H9 (cell line): Measurements from ENCODE around the gene CSNK1E. TPM values are rescaled to one million over a fixed set of nuclear protein-coding genes. Genes with fewer than 3 reads are reported as not detected.
A peak's percentile ranks its signal among the peaks of the same experiment; 100 is the strongest.

Source experiments
- DNase-seq: peaks from one replicate; pipeline ENCODE4 v3.0.0-alpha.2; 2017
- H2AFZ ChIP-seq: one replicate; pipeline ENCODE4 v1.6.1; 2013; ENCODE audit warnings: mild to moderate bottlenecking, low read length, control low read depth, moderate library complexity
- H2AK5ac ChIP-seq: 2 replicates; pipeline ENCODE4 v1.6.1; 2013; ENCODE audit warnings: low read length, control low read depth, mixed read lengths; ENCODE audit not compliant: insufficient read length
- H2BK120ac ChIP-seq: one replicate; pipeline ENCODE4 v1.6.1; 2013; ENCODE audit warnings: low read depth, mild to moderate bottlenecking, low read length, control low read depth, inconsistent platforms; ENCODE audit not compliant: poor library complexity, severe bottlenecking
- H2BK12ac ChIP-seq: 2 replicates; pipeline ENCODE4 v1.6.1; 2013; ENCODE audit warnings: low read length, control low read depth, mixed read lengths, low read depth; ENCODE audit not compliant: insufficient read length
- H2BK15ac ChIP-seq: 2 replicates; pipeline ENCODE4 v1.6.1; 2013; ENCODE audit warnings: low read depth, low read length, control low read depth
- H2BK20ac ChIP-seq: one replicate; pipeline ENCODE4 v1.6.1; 2013; ENCODE audit warnings: low read depth, mild to moderate bottlenecking, low read length, control low read depth, inconsistent platforms; ENCODE audit not compliant: poor library complexity, severe bottlenecking
- H2BK5ac ChIP-seq: 2 replicates; pipeline ENCODE4 v1.6.1; 2013; ENCODE audit warnings: low read length, control low read depth, mixed read lengths; ENCODE audit not compliant: insufficient read length
- H3K14ac ChIP-seq: 2 replicates; pipeline ENCODE4 v1.6.1; 2013; ENCODE audit warnings: low read length, control low read depth; ENCODE audit not compliant: insufficient read depth
- H3K18ac ChIP-seq: 2 replicates; pipeline ENCODE4 v1.6.1; 2013; ENCODE audit warnings: low read depth, mild to moderate bottlenecking, mixed read lengths, low read length, control low read depth; ENCODE audit not compliant: insufficient read length
- H3K23ac ChIP-seq: 2 replicates; pipeline ENCODE4 v1.6.1; 2013; ENCODE audit warnings: low read length, control low read depth, mixed read lengths, low read depth; ENCODE audit not compliant: insufficient read length
- H3K23me2 ChIP-seq: 2 replicates; pipeline ENCODE4 v1.6.1; 2013; ENCODE audit warnings: low read depth, mild to moderate bottlenecking, mixed read lengths, low read length, control low read depth; ENCODE audit not compliant: insufficient read length, poor library complexity, severe bottlenecking
- H3K27ac ChIP-seq: 2 replicates; pipeline ENCODE4 v1.5.1; 2013; ENCODE audit warnings: low read length, control low read depth, mixed read lengths, low read depth; ENCODE audit not compliant: insufficient read length
- H3K27me3 ChIP-seq: 2 replicates; pipeline ENCODE4 v1.6.1; 2013; ENCODE audit warnings: low read length, control low read depth, inconsistent platforms; ENCODE audit not compliant: insufficient read depth
- H3K4ac ChIP-seq: 2 replicates; pipeline ENCODE4 v1.6.1; 2013; ENCODE audit warnings: low read depth, mild to moderate bottlenecking, control low read depth, inconsistent platforms, low read length, moderate library complexity
- H3K4me1 ChIP-seq: 2 replicates; pipeline ENCODE4 v1.6.1; 2013; ENCODE audit warnings: low read length, control low read depth, inconsistent platforms; ENCODE audit not compliant: insufficient read depth
- H3K4me2 ChIP-seq: 2 replicates; pipeline ENCODE4 v1.6.1; 2013; ENCODE audit warnings: low read length, control low read depth, mixed read lengths; ENCODE audit not compliant: insufficient read length, insufficient read depth
- H3K56ac ChIP-seq: 2 replicates; pipeline ENCODE4 v1.6.1; 2013; ENCODE audit warnings: low read depth, mild to moderate bottlenecking, mixed read lengths, low read length, control low read depth; ENCODE audit not compliant: insufficient read length
- H3K79me1 ChIP-seq: 2 replicates; pipeline ENCODE4 v1.6.1; 2013; ENCODE audit warnings: low read depth, mild to moderate bottlenecking, moderate library complexity, low read length, control low read depth, inconsistent platforms; ENCODE audit not compliant: insufficient read depth, poor library complexity, severe bottlenecking
- H3K79me2 ChIP-seq: 2 replicates; pipeline ENCODE4 v1.6.1; 2013; ENCODE audit warnings: low read length, control low read depth, inconsistent platforms; ENCODE audit not compliant: insufficient read depth
- H3K9ac ChIP-seq: 2 replicates; pipeline ENCODE4 v1.6.1; 2013; ENCODE audit warnings: low read length, control low read depth, mixed read lengths; ENCODE audit not compliant: insufficient read length; ENCODE audit errors: extremely low read depth
- H3K9me3 ChIP-seq: one replicate; pipeline ENCODE4 v1.6.1; 2013; ENCODE audit warnings: low read depth, low read length, inconsistent platforms; ENCODE audit not compliant: control insufficient read depth
- H3T11ph ChIP-seq: one replicate; pipeline ENCODE4 v1.6.1; 2013; ENCODE audit warnings: mild to moderate bottlenecking, low read length, control low read depth, inconsistent platforms
- H4K20me1 ChIP-seq: one replicate; pipeline ENCODE4 v1.6.1; 2013; ENCODE audit not compliant: control insufficient read depth, insufficient read length, insufficient read depth
- H4K5ac ChIP-seq: 2 replicates; pipeline ENCODE4 v1.6.1; 2013; ENCODE audit warnings: low read depth, mild to moderate bottlenecking, mixed read lengths, low read length, control low read depth; ENCODE audit not compliant: insufficient read length
- H4K8ac ChIP-seq: replicated peaks from 2 replicates; pipeline ENCODE4 v1.6.1; 2013; ENCODE audit warnings: low read length, control low read depth, mixed read lengths, low read depth; ENCODE audit not compliant: insufficient read length
- H4K91ac ChIP-seq: 2 replicates; pipeline ENCODE4 v1.6.1; 2013; ENCODE audit warnings: low read depth, mild to moderate bottlenecking, moderate library complexity, mixed read lengths, low read length, control low read depth; ENCODE audit not compliant: insufficient read length
- H3K27ac Mint-ChIP-seq, 3 experiments: 2 replicates in 2 of 3; 3 replicates in 1 of 3; pipeline ENCODE4 v1.8.0; 2020 to 2021; ENCODE audit warnings: mixed read lengths in 3 of 3, mild to moderate bottlenecking in 1 of 3, moderate library complexity in 1 of 3
- H3K27me3 Mint-ChIP-seq: 2 replicates; pipeline ENCODE4 v1.8.0; 2021; ENCODE audit warnings: low read depth, mild to moderate bottlenecking, moderate library complexity, mixed read lengths
- H3K36me3 Mint-ChIP-seq, 3 experiments: 2 replicates in 2 of 3; 3 replicates in 1 of 3; pipeline ENCODE4 v1.8.0; 2020 to 2021; ENCODE audit warnings: low read depth in 3 of 3, mixed read lengths in 3 of 3; ENCODE audit not compliant: insufficient read depth in 1 of 3
- H3K4me1 Mint-ChIP-seq, 2 experiments: 2 replicates each; pipeline ENCODE4 v1.8.0; 2020; ENCODE audit warnings: mixed read lengths in 2 of 2
- H3K4me3 Mint-ChIP-seq, 2 experiments: 2 replicates in 1 of 2; 3 replicates in 1 of 2; pipeline ENCODE4 v1.8.0; 2020 to 2021; ENCODE audit warnings: mild to moderate bottlenecking in 2 of 2, mixed read lengths in 2 of 2, moderate library complexity in 1 of 2
- H3K9me3 Mint-ChIP-seq, 2 experiments: 2 replicates in 1 of 2; 3 replicates in 1 of 2; pipeline ENCODE4 v1.8.0; 2020; ENCODE audit warnings: mild to moderate bottlenecking in 2 of 2, mixed read lengths in 2 of 2, moderate library complexity in 1 of 2
- CTCF ChIP-seq: fragments of 200-600 bp; sonication (generic); conservative IDR thresholded peaks from 3 replicates; pipeline ENCODE4 v1.8.0; 2021; ENCODE audit warnings: antibody characterized with exemption, mild to moderate bottlenecking
- WGBS: extraction: QIAGEN DNeasy Blood & Tissue Kit; methylation state at CpG from one replicate; pipeline ENCODE4 v1.1.7; 2013; ENCODE audit warnings: missing lambda C conversion rate, low lambda C conversion rate, mixed read lengths; ENCODE audit not compliant: insufficient read length; ENCODE audit errors: extremely low coverage; 5-methylcytosine and 5-hydroxymethylcytosine counted together
- total RNA-seq: library from RNA; stranded (reverse); gene quantifications from 2 replicates; pipeline ENCODE4 v1.2.1, GENCODE V29; 2021

CSNK1E gene
- total RNA-seq, 1 experiment from 2014 or later = 236 TPM

- Histone ChIP-seq H3K27me3 (no peaks in the 10 kb centered on the region), H2AFZ (no peak overlapping the region), H2BK20ac (no peak overlapping the region), H3K79me1 (no peaks in the 10 kb centered on the region), H3T11ph (no peak overlapping the region), H3K14ac (peak overlapping the region; percentile 46; the same call in 1 of the 2 replicates), H3K23me2 (peaks cover 13% of the 10 kb centered on the region), H2AK5ac (no peak overlapping the region), H3K9ac (peak overlapping the region; percentile 97), H4K20me1 (peaks cover 2% of the 10 kb centered on the region), H2BK120ac (no peak overlapping the region), H3K23ac (no peak overlapping the region), H3K79me2 (peaks cover 61% of the 10 kb centered on the region; the same call in 1 of the 2 replicates), H4K8ac (no peak overlapping the region), H2BK5ac (no peak overlapping the region), H2BK12ac (no peak overlapping the region), H2BK15ac (no peak overlapping the region), H4K91ac (no peak overlapping the region), H3K56ac (no peak overlapping the region), H3K18ac (no peak overlapping the region), H3K4me1 (peaks cover 10% of the 10 kb centered on the region; the same call in 1 of the 2 replicates), H4K5ac (no peak overlapping the region), H3K4me2 (peak overlapping the region; percentile 85), H3K9me3 (no peaks in the 10 kb centered on the region), H3K4ac (no peak overlapping the region), H3K27ac (no peak overlapping the region)
- no peak for DNase-seq
- Mint-ChIP-seq H3K36me3 (peaks cover 21 to 57% (median 39%) of the 10 kb centered on the region in 3 experiments; a peak in 6 of 7 replicates), H3K27ac (peak overlapping the region; percentile 94 to 100 (median 95); a peak in 6 of 7 replicates), H3K9me3 (no peaks in the 10 kb centered on the region; a peak in 1 of 5 replicates), H3K27me3 (no peaks in the 10 kb centered on the region), H3K4me3 (peak overlapping the region; percentile 93 to 97), H3K4me1 (peaks cover 74 to 82% of the 10 kb centered on the region in 2 experiments)
- no peak for TF ChIP-seq CTCF
- WGBS = no CpG with 5 or more reads among the region's 21 CpGs
These were observed 2.1 kb downstream of the CSNK1E start for GRCh38 chr22:38314933-38315822.
